Thyroid gland (tissue), 4 donors: ENCODE measurements around the gene BRWD1. TPM values are rescaled to one million over a fixed set of nuclear protein-coding genes. Genes with fewer than 3 reads are reported as not detected.

Experiments
- DNase-seq, 2 donors: peaks; one replicate each; pipeline ENCODE4 v3.0.0-alpha.2; 2019
- H3K27ac ChIP-seq, 3 donors: fragments of 200-600 bp; sonication (generic); 1 replicate in 2 of 3; 2 replicates in 1 of 3; pipeline ENCODE4 v1.5.1; 2016 to 2019; ENCODE audit warnings: mild to moderate bottlenecking in 1 of 3, moderate library complexity in 1 of 3
- H3K27me3 ChIP-seq: fragments of 200-600 bp; sonication (generic); one replicate; pipeline ENCODE4 v1.5.1; 2019
- H3K36me3 ChIP-seq, 2 donors: fragments of 200-600 bp; sonication (generic); one replicate each; pipeline ENCODE4 v1.5.1; 2016 to 2019
- H3K4me1 ChIP-seq, 2 donors: fragments of 200-600 bp; sonication (generic); one replicate each; pipeline ENCODE4 v1.5.1; 2017 to 2019
- H3K4me3 ChIP-seq, 3 donors: fragments of 200-600 bp; sonication (generic); replicated peaks in 1 of 3; 1 replicate in 2 of 3; 2 replicates in 1 of 3; pipeline ENCODE4 v1.5.1; 2016; ENCODE audit warnings: mild to moderate bottlenecking in 1 of 3
- H3K9me3 ChIP-seq: fragments of 200-600 bp; sonication (generic); one replicate; pipeline ENCODE4 v1.5.1; 2017
- CTCF ChIP-seq, 6 experiments: fragments of 200-600 bp in 3 of 6; fragments of 450-650 bp in 3 of 6; sonication (generic) in 3 of 6; IDR thresholded peaks; one replicate each; pipeline ENCODE4 v1.5.1; 2016 to 2019; ENCODE audit warnings: antibody characterized with exemption in 6 of 6, mild to moderate bottlenecking in 2 of 6, inconsistent platforms in 1 of 6, moderate library complexity in 1 of 6
- POLR2A ChIP-seq, 2 donors: fragments of 450-650 bp; IDR thresholded peaks; one replicate each; pipeline ENCODE4 v1.6.1; 2017; ENCODE audit warnings: antibody characterized with exemption in 2 of 2, mild to moderate bottlenecking in 2 of 2, moderate library complexity in 1 of 2
- WGBS, 2 donors: methylation state at CpG; one replicate each; pipeline ENCODE4 v1.1.5; 2017; 5-methylcytosine and 5-hydroxymethylcytosine counted together
- intact Hi-C: fragments of 100-400 bp; cut with DNase I; formaldehyde crosslinking; loops from one replicate; pipeline ENCODE4 v1.15.1; 2023
- total RNA-seq, 4 donors: library from RNA; depleted of rRNA; stranded (reverse); fragments of >200 nt; gene quantifications; one replicate each; pipeline ENCODE4 v1.2.3, GENCODE V29; 2016

The BRWD1 gene
- total RNA-seq, 4 donors from 2014 or later, result 66.6 to 125 (median 85.3) TPM

- DNase-seq, result no peak
- intact Hi-C loops, result no loop called here
- H3K36me3 ChIP-seq, result no peaks in the 10 kb centered on the region
- WGBS, 2 donors, result 81 to 83% methylated on average over 2 of the region's 2 CpGs
- no peaks in the 10 kb centered on the region for H3K27me3 ChIP-seq
- H3K27ac ChIP-seq, result no peak overlapping the region
- TF ChIP-seq POLR2A (IDR thresholded peaks at IDR 0.05) (no peak), CTCF (IDR thresholded peaks at IDR 0.05) (no peak)
- no peak overlapping the region for H3K4me3 ChIP-seq
- H3K9me3 ChIP-seq, result no peaks in the 10 kb centered on the region
- H3K4me1 ChIP-seq, result no peaks in the 10 kb centered on the region
These were observed 164.5 kb downstream of the BRWD1 start for GRCh38 chr21:39148975-39149374.

DNA sequence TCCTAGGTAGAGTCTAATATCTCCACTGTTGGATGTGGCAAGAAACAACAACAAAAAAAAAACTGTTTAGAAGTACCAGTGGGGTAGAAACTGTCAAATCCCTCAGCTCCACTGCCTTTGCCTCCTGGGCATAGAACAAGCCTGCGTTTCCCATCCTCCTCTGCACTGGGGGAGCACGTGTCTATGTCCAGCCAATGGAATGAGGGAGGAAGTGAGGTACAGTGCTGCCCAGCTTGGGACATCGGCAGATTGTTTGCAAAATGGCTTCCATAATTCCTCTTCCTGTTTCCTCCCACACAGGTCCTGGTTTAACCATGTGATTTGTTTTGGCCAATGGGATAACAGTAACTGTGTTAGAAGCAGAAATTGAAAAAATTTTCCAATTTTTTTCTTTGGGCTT, 169.2 kb downstream of the BRWD1 start:
- intact Hi-C loops, result no loop called here
- Histone ChIP-seq H3K4me3 (no peak overlapping the region), H3K9me3 (no peaks in the 10 kb centered on the region), H3K36me3 (no peaks in the 10 kb centered on the region), H3K27ac (no peak overlapping the region), H3K27me3 (no peaks in the 10 kb centered on the region), H3K4me1 (no peaks in the 10 kb centered on the region)
- no peak for TF ChIP-seq POLR2A (IDR thresholded peaks at IDR 0.05)
- no peak for TF ChIP-seq CTCF (IDR thresholded peaks at IDR 0.05)
- no peak for DNase-seq
- WGBS, 2 donors, result 91 to 92% methylated on average over 3 of the region's 3 CpGs

- Histone ChIP-seq H3K4me3 (no peak overlapping the region), H3K9me3 (no peaks in the 10 kb centered on the region), H3K36me3 (no peaks in the 10 kb centered on the region), H3K27ac (no peak overlapping the region), H3K27me3 (no peaks in the 10 kb centered on the region), H3K4me1 (no peaks in the 10 kb centered on the region)
- DNase-seq, result no peak
- intact Hi-C loops, result no loop called here
- 94 to 96% methylated on average over 3 of the region's 3 CpGs for WGBS, 2 donors
- TF ChIP-seq CTCF (IDR thresholded peaks at IDR 0.05), result no peak
- no peak for TF ChIP-seq POLR2A (IDR thresholded peaks at IDR 0.05)
These were observed 170.5 kb downstream of the BRWD1 start for GRCh38 chr21:39142972-39143371.

DNA sequence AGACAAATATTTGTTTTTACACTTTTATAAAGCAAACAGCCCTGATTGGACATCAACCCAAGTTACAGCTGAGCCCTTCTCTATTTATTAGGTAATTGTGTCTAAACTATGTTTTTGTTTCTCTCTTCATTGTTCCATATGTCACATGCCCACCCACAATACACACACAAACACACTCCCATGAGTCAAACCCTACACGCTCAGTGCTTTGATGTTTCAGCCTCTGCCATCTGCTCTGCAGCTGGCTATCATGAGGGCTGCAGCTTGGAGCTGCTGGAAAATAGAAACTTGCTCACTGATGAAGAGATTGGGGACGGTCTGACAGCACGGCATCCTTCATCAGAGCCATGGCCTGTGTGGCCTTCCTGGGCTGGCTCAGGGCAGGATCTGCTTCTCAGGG, 171.9 kb downstream of the BRWD1 start:
- 88 to 91% methylated on average over 3 of the region's 3 CpGs for WGBS, 2 donors
- Histone ChIP-seq H3K27ac (no peak overlapping the region), H3K36me3 (no peaks in the 10 kb centered on the region), H3K27me3 (no peaks in the 10 kb centered on the region), H3K4me1 (no peaks in the 10 kb centered on the region), H3K4me3 (no peak overlapping the region), H3K9me3 (no peaks in the 10 kb centered on the region)
- no peak for DNase-seq
- no peak for TF ChIP-seq CTCF (IDR thresholded peaks at IDR 0.05)
- TF ChIP-seq POLR2A (IDR thresholded peaks at IDR 0.05), result no peak
- intact Hi-C loops, result no loop called here

GRCh38 chr21:39137248-39138178, 175.9 kb downstream of the BRWD1 start:
- DNase-seq, result no peak
- Histone ChIP-seq H3K4me1 (no peaks in the 10 kb centered on the region), H3K27ac (no peak overlapping the region), H3K9me3 (no peaks in the 10 kb centered on the region), H3K36me3 (no peaks in the 10 kb centered on the region), H3K4me3 (no peak overlapping the region), H3K27me3 (no peaks in the 10 kb centered on the region)
- no peak for TF ChIP-seq CTCF (IDR thresholded peaks at IDR 0.05)
- TF ChIP-seq POLR2A (IDR thresholded peaks at IDR 0.05), result no peak
- 74 to 79% methylated on average over 14 of the region's 14 CpGs for WGBS, 2 donors
- intact Hi-C loops, result loop anchor here (5.0 to 10.0 kb wide), 2 partner anchors 405 to 633 kb away; no protein-coding TSS in a partner anchor
